ENCODE results near the gene RNF138.

- TF ChIP-seq, protein P1, sequence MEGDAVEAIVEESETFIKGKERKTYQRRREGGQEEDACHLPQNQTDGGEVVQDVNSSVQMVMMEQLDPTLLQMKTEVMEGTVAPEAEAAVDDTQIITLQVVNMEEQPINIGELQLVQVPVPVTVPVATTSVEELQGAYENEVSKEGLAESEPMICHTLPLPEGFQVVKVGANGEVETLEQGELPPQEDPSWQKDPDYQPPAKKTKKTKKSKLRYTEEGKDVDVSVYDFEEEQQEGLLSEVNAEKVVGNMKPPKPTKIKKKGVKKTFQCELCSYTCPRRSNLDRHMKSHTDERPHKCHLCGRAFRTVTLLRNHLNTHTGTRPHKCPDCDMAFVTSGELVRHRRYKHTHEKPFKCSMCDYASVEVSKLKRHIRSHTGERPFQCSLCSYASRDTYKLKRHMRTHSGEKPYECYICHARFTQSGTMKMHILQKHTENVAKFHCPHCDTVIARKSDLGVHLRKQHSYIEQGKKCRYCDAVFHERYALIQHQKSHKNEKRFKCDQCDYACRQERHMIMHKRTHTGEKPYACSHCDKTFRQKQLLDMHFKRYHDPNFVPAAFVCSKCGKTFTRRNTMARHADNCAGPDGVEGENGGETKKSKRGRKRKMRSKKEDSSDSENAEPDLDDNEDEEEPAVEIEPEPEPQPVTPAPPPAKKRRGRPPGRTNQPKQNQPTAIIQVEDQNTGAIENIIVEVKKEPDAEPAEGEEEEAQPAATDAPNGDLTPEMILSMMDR (conservative IDR thresholded peaks at IDR 0.05; ENCODE audit: low read length) = no peak
- TF ChIP-seq EZH2phosphoT487 (IDR thresholded peaks at IDR 0.05; ENCODE audit: borderline replicate concordance) = no peak
Observed at GRCh38 chr18:32174719-32175118, 83.0 kb downstream of the RNF138 start.
